Amniotic epithelial cell (primary cell): Measurements from ENCODE around the gene EGR1.

ENCODE experiments used
- DNase-seq: peaks from one replicate; pipeline ENCODE4 v3.0.0-alpha.2; 2010; ENCODE audit warnings: low read depth

The EGR1 gene

GRCh38 chr5:138453590-138453989 lies 11.7 kb upstream of the EGR1 start:
- DNase-seq, result no peak

- no peak for DNase-seq
Observed at GRCh38 chr5:138454121-138454520, 11.2 kb upstream of the EGR1 start.

- DNase-seq, result no peak
Observed at GRCh38 chr5:138455232-138455930, 9.9 kb upstream of the EGR1 start.

GRCh38 chr5:138457531-138458275 lies 7.6 kb upstream of the EGR1 start:
- DNase-seq, result no peak

GRCh38 chr5:138458384-138458783 lies 6.9 kb upstream of the EGR1 start:
- no peak for DNase-seq

- DNase-seq, result no peak
Observed at GRCh38 chr5:138458856-138459255, 6.4 kb upstream of the EGR1 start.

- no peak for DNase-seq
Observed at GRCh38 chr5:138459311-138459933, 5.9 kb upstream of the EGR1 start.

- DNase-seq, result no peak
Observed at GRCh38 chr5:138460032-138460693, 5.1 kb upstream of the EGR1 start.

GRCh38 chr5:138461343-138462125 lies 3.7 kb upstream of the EGR1 start:
- DNase-seq, result peak; percentile 89

- no peak for DNase-seq
Observed at GRCh38 chr5:138463419-138464007, 1.8 kb upstream of the EGR1 start.

- DNase-seq, result peak; percentile 92
Observed at GRCh38 chr5:138464008-138464387, 1.3 kb upstream of the EGR1 start.

- peak; percentile 99 for DNase-seq
Observed at GRCh38 chr5:138464388-138465260, 655 bp upstream of the EGR1 start.

GRCh38 chr5:138466125-138466899 lies 1.0 kb downstream of the EGR1 start:
- DNase-seq, result peak; percentile 35

- peak; percentile 29 for DNase-seq
Observed at GRCh38 chr5:138466900-138467710, 1.8 kb downstream of the EGR1 start.

- no peak for DNase-seq
Observed at GRCh38 chr5:138467711-138468132, 2.4 kb downstream of the EGR1 start.

- peak; percentile 24 for DNase-seq
Observed at GRCh38 chr5:138468133-138468965, 3.1 kb downstream of the EGR1 start.

GRCh38 chr5:138468966-138469539 lies 3.8 kb downstream of the EGR1 start:
- no peak for DNase-seq
